HepG2 (cell line): Measurements from ENCODE around the gene ZKSCAN3. TPM values are rescaled to one million over a fixed set of nuclear protein-coding genes. Genes with fewer than 3 reads are reported as not detected.

Experiments used
- EZH2 ChIP-seq: conservative IDR thresholded peaks from 2 replicates; pipeline ENCODE4 v1.6.1; 2012; ENCODE audit warnings: mild to moderate bottlenecking, low read depth, low read length, moderate library complexity
- KLF6 ChIP-seq: IDR thresholded peaks from 2 replicates; pipeline ENCODE4 v1.8.0; 2016; ENCODE audit warnings: missing biosample characterization, missing genetic modification reagents
- SKI ChIP-seq: fragments of 450-650 bp; IDR thresholded peaks from one replicate; pipeline ENCODE4 v1.6.1; 2018; ENCODE audit warnings: mild to moderate bottlenecking; ENCODE audit not compliant: partially characterized antibody
- SMARCE1 ChIP-seq: fragments of 450-650 bp; IDR thresholded peaks from 2 replicates; pipeline ENCODE4 v1.6.1; 2017; ENCODE audit warnings: borderline replicate concordance
- TCF7 ChIP-seq: sonication (generic); IDR thresholded peaks from 2 replicates; pipeline ENCODE4 v1.6.1; 2016; ENCODE audit warnings: antibody characterized with exemption, low read depth
- ZNF460 ChIP-seq: sonication (generic); formaldehyde crosslinking; IDR thresholded peaks from 2 replicates; pipeline ENCODE4 v1.5.1; 2020; ENCODE audit warnings: missing genetic modification reagents, mild to moderate bottlenecking, borderline replicate concordance
- ZNF652 ChIP-seq: IDR thresholded peaks from 2 replicates; pipeline ENCODE4 v1.6.1; 2016; ENCODE audit warnings: low read depth, borderline replicate concordance
- ZNF768 ChIP-seq: sonication (generic); formaldehyde crosslinking; IDR thresholded peaks from 2 replicates; pipeline ENCODE4 v1.4.0; 2020; ENCODE audit warnings: missing genetic modification reagents
- ZNF775 ChIP-seq: sonication (generic); formaldehyde crosslinking; IDR thresholded peaks from 2 replicates; pipeline ENCODE4 v1.4.0; 2020; ENCODE audit warnings: missing genetic modification reagents, mild to moderate bottlenecking, moderate library complexity, borderline replicate concordance
- ZNF816 ChIP-seq: sonication (generic); formaldehyde crosslinking; IDR thresholded peaks from 2 replicates; pipeline ENCODE4 v1.8.0; 2022; ENCODE audit warnings: missing genetic modification reagents, mild to moderate bottlenecking, borderline replicate concordance
- polyA plus RNA-seq, 8 experiments: library from polyadenylated mRNA; depleted of rRNA in 3 of 8; stranded (reverse) in 7 of 8; unstranded in 1 of 8; fragments of >200 nt; fragmentation: Illumina TruSeq in 4 of 8; extraction: Trizol in 4 of 8; gene quantifications; 2 replicates each; pipeline versions ENCODE4 v1.2.1 to v1.2.3, GENCODE V29; 2011 to 2016; ENCODE audit warnings: low read depth in 4 of 8, missing spikeins in 1 of 8, mixed read lengths in 1 of 8; ENCODE audit not compliant: insufficient read depth in 1 of 8
- total RNA-seq, 5 experiments: library from RNA; depleted of rRNA; stranded (reverse); fragments of >200 nt; fragmentation: Illumina TruSeq; extraction: Trizol; gene quantifications; 2 replicates each; pipeline ENCODE4 v1.2.3, GENCODE V29; 2016; ENCODE audit warnings: low read depth in 1 of 5
- TF ChIP-seq, protein P1 (sequence below): sonication (generic); formaldehyde crosslinking; IDR thresholded peaks from 2 replicates; pipeline ENCODE4 v1.5.1; 2020; ENCODE audit warnings: mild to moderate bottlenecking, missing genetic modification reagents, moderate library complexity
- TF ChIP-seq, protein P2 (sequence below): sonication (generic); formaldehyde crosslinking; IDR thresholded peaks from 2 replicates; pipeline ENCODE4 v1.4.0; 2020; ENCODE audit warnings: missing genetic modification reagents, borderline replicate concordance
- TF ChIP-seq, protein P3 (sequence below): sonication (generic); formaldehyde crosslinking; IDR thresholded peaks from 2 replicates; pipeline ENCODE4 v1.5.0; 2020; ENCODE audit warnings: mild to moderate bottlenecking, missing genetic modification reagents
- TF ChIP-seq, protein P4 (sequence below): sonication (generic); formaldehyde crosslinking; IDR thresholded peaks from 2 replicates; pipeline ENCODE4 v1.4.0; 2020; ENCODE audit warnings: missing genetic modification reagents
- TF ChIP-seq, protein P5 (sequence below): sonication (generic); formaldehyde crosslinking; IDR thresholded peaks from 2 replicates; pipeline ENCODE4 v1.8.1; 2023; ENCODE audit warnings: mild to moderate bottlenecking, missing genetic modification reagents

The ZKSCAN3 gene
- total and polyA plus RNA-seq, 2 of the 13 experiments (the other 11 are each of a cell fraction or from before 2014, with no cell fraction given) = 3.3 to 7.4 TPM

DNA sequence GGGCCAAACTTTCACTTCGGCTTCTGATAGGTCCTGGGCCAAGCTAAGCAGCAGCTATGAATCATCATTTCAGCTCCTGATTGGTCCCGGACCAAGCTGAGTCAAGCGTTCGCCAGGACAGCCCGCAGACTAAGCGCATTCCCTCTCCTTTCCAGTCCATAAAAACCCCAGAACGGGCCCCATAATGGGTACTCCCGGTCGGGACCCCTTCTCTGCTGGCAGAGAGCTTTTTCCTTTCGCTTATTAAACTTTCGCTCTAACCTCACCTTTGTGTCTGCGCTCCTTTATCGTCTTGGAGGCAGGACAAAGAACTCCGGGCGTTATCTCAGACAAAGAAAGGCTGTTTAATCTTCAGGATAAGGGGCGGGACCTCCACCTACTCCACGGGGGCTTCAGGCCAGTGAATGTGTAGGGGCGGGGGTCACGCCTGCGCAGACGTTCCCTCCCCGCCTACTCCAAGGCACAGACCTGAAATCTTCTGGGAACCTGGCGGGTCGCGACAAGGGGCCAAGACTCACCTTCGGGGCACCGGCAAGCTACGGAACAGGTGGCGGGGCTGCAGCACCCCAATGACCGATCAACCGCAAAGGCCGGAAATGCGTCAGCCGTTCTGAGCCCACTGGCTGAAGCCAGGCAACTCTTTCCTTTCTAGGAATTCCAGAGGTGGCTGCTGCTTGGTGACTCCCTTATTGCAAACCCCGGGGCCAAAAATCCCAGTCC, 14.0 kb upstream of the ZKSCAN3 start, which contains the start of gene ZSCAN31 (continued):
- TF ChIP-seq, protein P1, sequence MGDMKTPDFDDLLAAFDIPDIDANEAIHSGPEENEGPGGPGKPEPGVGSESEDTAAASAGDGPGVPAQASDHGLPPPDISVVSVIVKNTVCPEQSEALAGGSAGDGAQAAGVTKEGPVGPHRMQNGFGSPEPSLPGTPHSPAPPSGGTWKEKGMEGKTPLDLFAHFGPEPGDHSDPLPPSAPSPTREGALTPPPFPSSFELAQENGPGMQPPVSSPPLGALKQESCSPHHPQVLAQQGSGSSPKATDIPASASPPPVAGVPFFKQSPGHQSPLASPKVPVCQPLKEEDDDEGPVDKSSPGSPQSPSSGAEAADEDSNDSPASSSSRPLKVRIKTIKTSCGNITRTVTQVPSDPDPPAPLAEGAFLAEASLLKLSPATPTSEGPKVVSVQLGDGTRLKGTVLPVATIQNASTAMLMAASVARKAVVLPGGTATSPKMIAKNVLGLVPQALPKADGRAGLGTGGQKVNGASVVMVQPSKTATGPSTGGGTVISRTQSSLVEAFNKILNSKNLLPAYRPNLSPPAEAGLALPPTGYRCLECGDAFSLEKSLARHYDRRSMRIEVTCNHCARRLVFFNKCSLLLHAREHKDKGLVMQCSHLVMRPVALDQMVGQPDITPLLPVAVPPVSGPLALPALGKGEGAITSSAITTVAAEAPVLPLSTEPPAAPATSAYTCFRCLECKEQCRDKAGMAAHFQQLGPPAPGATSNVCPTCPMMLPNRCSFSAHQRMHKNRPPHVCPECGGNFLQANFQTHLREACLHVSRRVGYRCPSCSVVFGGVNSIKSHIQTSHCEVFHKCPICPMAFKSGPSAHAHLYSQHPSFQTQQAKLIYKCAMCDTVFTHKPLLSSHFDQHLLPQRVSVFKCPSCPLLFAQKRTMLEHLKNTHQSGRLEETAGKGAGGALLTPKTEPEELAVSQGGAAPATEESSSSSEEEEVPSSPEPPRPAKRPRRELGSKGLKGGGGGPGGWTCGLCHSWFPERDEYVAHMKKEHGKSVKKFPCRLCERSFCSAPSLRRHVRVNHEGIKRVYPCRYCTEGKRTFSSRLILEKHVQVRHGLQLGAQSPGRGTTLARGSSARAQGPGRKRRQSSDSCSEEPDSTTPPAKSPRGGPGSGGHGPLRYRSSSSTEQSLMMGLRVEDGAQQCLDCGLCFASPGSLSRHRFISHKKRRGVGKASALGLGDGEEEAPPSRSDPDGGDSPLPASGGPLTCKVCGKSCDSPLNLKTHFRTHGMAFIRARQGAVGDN (CRISPR knock-in tag) = peak; percentile 95
- TF ChIP-seq ZNF652 = no peak
- no peak for TF ChIP-seq TCF7
- TF ChIP-seq, protein P2, sequence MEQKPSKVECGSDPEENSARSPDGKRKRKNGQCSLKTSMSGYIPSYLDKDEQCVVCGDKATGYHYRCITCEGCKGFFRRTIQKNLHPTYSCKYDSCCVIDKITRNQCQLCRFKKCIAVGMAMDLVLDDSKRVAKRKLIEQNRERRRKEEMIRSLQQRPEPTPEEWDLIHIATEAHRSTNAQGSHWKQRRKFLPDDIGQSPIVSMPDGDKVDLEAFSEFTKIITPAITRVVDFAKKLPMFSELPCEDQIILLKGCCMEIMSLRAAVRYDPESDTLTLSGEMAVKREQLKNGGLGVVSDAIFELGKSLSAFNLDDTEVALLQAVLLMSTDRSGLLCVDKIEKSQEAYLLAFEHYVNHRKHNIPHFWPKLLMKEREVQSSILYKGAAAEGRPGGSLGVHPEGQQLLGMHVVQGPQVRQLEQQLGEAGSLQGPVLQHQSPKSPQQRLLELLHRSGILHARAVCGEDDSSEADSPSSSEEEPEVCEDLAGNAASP (CRISPR knock-in tag) = peak; percentile 62; the same call in 1 of the 2 replicates
- no peak for TF ChIP-seq EZH2
- peak; percentile 72; the same call in 1 of the 2 replicates for TF ChIP-seq KLF6 (CRISPR knock-in tag)
- peak; percentile 4 for TF ChIP-seq SKI
- no peak for TF ChIP-seq ZNF816 (CRISPR knock-in tag)
- TF ChIP-seq, protein P3, sequence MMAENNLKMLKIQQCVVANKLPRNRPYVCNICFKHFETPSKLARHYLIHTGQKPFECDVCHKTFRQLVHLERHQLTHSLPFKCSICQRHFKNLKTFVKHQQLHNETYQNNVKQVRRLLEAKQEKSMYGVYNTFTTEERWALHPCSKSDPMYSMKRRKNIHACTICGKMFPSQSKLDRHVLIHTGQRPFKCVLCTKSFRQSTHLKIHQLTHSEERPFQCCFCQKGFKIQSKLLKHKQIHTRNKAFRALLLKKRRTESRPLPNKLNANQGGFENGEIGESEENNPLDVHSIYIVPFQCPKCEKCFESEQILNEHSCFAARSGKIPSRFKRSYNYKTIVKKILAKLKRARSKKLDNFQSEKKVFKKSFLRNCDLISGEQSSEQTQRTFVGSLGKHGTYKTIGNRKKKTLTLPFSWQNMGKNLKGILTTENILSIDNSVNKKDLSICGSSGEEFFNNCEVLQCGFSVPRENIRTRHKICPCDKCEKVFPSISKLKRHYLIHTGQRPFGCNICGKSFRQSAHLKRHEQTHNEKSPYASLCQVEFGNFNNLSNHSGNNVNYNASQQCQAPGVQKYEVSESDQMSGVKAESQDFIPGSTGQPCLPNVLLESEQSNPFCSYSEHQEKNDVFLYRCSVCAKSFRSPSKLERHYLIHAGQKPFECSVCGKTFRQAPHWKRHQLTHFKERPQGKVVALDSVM (CRISPR knock-in tag) = no peak; the same call in 1 of the 2 replicates
- TF ChIP-seq ZNF768 = peak; percentile 71; the same call in 1 of the 2 replicates
- TF ChIP-seq, protein P4, sequence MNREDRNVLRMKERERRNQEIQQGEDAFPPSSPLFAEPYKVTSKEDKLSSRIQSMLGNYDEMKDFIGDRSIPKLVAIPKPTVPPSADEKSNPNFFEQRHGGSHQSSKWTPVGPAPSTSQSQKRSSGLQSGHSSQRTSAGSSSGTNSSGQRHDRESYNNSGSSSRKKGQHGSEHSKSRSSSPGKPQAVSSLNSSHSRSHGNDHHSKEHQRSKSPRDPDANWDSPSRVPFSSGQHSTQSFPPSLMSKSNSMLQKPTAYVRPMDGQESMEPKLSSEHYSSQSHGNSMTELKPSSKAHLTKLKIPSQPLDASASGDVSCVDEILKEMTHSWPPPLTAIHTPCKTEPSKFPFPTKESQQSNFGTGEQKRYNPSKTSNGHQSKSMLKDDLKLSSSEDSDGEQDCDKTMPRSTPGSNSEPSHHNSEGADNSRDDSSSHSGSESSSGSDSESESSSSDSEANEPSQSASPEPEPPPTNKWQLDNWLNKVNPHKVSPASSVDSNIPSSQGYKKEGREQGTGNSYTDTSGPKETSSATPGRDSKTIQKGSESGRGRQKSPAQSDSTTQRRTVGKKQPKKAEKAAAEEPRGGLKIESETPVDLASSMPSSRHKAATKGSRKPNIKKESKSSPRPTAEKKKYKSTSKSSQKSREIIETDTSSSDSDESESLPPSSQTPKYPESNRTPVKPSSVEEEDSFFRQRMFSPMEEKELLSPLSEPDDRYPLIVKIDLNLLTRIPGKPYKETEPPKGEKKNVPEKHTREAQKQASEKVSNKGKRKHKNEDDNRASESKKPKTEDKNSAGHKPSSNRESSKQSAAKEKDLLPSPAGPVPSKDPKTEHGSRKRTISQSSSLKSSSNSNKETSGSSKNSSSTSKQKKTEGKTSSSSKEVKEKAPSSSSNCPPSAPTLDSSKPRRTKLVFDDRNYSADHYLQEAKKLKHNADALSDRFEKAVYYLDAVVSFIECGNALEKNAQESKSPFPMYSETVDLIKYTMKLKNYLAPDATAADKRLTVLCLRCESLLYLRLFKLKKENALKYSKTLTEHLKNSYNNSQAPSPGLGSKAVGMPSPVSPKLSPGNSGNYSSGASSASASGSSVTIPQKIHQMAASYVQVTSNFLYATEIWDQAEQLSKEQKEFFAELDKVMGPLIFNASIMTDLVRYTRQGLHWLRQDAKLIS (CRISPR knock-in tag) = no peak
- TF ChIP-seq SMARCE1 = no peak
- no peak for TF ChIP-seq ZNF775 (CRISPR knock-in tag)
- TF ChIP-seq ZNF460 (CRISPR knock-in tag) = no peak
- TF ChIP-seq, protein P5, sequence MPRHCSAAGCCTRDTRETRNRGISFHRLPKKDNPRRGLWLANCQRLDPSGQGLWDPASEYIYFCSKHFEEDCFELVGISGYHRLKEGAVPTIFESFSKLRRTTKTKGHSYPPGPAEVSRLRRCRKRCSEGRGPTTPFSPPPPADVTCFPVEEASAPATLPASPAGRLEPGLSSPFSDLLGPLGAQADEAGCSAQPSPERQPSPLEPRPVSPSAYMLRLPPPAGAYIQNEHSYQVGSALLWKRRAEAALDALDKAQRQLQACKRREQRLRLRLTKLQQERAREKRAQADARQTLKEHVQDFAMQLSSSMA (CRISPR knock-in tag) = no peak
